NCI-H187 treated with DMSO at 0.1 percent for 48 hours (cell line): Measurements from ENCODE around the gene DPEP3.

Experiments
- DNase-seq: peaks from one replicate; lab custom pipeline; 2025; lab: John Stamatoyannopoulos, UW

The DPEP3 gene

DNA sequence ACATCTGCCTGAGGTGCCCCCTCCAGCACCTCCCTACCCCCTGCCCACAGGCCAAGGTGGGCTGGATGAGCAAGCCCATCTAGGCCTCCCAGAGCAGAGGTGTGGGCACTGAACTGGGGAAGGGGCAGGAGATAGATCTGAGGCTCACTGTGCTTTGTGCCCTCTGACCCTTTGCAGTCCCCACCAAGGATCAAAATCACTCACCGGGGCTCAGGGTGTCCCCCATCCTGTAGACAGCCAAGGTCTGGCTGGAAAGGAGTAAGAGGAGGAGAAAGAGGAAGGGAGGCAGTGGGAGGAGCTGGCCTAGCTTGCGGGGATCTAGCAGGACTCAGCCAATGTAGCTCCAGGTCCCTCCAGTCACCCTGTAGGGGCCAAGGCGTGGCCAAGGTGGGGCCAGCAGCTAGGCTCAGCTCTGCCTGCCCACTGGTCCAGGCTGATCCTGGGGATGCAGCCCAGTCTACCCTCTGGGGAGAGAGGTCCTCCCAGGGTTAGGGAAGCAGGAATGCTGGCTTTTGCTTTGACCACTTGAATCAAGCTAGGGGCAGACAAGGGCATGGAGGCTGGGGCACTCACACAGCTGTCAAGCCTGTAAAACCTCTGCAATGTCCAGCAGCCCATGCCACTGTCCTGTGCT lies 13.6 kb downstream of the DPEP3 start:
- no peak for DNase-seq

DNA sequence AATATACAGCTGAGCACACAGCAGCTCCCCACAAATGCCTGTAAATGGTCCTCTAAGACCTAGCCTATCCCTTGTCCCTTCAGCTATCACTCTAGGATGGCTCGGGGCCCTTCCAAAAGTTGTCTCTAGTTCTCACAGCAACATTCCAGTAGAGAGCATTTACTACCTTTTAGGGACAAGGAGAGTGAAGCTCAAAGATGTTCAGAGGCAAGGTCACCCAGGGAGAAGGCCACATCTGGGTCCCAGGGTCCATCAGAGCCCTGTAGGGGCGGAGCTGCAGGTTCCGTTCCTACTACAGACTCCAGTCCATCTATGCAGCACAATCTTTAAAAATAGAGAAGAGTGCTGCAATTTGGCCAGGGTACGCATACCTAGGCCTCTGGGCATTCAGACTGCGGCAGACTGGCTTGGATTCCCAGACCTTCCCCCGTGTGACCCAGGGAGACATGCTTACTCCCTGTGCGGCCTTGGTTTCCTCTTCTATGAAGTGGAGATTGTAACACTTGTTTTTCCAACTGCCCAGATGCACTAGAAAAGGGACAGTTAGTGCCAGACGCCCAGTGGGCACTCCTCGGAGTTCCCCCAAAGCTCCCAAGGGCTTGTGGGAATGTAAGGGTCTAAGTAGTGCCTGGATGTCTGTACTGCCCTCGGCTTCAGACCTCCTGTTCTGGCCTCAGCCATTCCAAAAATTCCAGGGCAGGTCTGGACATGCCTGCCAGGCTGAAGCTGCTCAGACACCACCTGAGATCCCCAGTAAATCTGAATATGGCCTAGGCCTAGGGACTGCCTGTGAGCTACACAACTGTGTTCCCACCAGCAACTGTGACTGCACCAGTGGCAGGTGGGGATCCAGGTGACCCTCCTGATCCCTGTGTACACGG lies 14.4 kb downstream of the DPEP3 start:
- no peak for DNase-seq

DNA sequence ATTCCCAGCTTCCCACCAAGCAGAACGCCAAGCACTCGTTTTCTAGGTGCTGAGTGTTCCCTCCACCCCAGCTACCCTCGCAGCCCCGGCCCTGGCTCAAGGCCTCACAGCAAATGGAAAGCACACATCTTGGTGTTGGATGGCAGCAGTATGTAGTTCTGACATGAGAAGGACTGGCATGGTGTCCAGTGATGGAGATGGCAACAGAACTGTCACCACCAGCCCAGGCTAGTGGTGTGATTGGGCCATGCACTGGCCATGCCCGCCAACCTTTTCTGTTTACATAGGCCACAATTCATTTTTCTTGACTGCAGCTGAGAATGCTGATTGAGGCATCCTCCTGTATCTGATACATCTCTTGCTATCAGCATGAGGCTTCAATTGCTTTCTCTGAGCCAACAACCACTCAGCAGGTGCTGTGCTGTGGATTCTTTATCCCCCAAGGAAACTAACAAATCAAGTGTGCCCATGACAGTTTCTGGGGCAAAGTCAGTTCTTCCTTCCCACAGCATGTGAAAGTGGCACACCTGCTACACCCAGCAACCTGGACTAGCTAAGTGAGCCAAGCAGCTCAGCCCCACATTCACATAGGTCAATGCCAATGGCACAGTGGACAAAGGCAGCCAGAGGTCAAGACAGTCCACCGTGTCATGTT lies 15.7 kb downstream of the DPEP3 start:
- DNase-seq: no peak

DNA sequence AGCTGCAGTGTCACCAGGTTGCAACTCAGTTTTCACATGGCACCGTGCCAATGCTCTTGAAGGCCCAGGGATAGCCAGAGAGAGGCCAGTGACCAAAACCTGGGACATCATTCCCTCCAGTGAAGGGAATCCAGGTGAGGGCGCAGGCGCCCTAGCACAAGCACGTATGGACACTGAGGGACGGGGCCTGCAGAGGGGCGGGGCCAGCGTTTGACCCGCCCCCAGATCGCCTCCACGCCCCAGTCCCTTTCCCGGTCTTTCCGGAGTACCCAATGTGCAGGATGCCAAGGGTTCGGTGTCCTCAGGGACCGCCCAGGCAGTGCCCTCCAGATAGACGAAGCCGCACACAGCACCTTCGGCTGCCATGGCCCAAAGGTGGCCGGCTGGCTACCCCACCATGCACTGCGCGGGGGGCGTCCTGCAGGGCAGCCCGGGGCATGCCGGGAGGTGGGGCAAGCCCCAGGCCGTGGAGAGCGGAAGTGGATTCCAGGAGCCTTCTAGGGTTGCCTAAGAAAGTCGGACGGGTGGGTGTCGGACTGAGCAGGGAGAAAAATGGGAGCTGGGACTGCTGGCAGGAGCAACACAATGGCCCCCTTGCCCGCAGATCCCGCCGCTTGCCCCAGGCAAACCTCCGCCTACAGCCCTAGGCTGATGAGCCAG lies 16.5 kb downstream of the DPEP3 start:
- DNase-seq: no peak

DNA sequence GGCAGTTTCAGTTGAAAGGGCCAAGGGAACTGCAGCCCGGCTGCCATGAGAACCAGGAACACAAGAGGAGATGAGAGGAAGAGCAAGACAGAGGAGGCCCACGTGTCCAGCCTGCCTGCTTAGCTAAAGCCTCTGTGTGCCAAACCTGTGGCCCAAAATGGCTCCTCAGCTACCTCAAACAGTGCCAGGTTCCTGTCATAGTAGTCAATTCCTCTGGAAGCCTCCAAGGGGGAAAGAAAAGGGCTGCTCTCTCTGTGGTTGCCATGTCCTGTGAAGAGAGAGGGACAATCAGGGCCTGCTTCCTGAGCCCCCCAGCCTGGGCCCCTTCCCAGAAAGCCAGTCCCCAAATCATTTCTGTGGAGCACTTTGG lies 17.0 kb downstream of the DPEP3 start:
- no peak for DNase-seq

DNA sequence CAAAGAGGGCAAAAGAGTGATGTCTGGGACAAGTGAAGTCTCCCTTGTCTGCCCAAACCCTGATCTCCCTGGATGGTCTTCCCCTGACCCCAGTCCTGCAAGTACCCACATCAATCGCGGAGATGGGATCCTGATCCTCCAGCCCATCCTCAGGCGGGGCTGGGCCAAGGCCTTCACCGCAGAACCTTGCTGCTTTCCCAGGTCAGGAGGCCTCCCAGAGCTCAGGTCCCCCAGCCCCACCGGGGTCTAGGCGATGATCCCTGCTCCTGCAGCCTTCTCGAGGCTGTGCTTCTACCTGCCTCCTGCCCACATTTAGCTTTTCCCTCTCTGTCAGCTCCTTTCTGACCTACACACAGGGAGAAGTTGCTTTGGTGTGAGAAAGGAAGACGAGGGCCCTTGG lies 18.2 kb downstream of the DPEP3 start:
- DNase-seq: no peak

DNA sequence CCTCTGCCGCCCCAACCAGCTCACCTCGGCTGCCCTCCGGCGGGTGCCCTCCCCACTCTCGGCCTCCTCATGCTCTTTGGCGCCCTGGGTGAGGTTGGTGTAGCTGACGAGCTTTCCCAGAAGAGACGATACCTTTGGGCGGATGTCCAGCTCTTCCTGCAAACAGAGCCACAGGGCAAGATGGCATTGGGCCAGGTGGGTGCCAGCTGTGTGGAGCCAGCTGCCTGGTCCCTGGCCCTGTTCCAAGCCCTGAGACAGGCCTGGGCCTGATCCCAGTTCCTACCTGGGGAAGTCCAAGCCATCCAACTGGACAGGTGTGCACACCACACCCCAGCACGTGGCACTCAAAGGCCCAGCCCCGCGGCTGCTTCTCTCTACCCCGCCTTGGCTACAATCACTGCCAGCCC lies 18.7 kb downstream of the DPEP3 start:
- DNase-seq: peak; percentile 50

DNA sequence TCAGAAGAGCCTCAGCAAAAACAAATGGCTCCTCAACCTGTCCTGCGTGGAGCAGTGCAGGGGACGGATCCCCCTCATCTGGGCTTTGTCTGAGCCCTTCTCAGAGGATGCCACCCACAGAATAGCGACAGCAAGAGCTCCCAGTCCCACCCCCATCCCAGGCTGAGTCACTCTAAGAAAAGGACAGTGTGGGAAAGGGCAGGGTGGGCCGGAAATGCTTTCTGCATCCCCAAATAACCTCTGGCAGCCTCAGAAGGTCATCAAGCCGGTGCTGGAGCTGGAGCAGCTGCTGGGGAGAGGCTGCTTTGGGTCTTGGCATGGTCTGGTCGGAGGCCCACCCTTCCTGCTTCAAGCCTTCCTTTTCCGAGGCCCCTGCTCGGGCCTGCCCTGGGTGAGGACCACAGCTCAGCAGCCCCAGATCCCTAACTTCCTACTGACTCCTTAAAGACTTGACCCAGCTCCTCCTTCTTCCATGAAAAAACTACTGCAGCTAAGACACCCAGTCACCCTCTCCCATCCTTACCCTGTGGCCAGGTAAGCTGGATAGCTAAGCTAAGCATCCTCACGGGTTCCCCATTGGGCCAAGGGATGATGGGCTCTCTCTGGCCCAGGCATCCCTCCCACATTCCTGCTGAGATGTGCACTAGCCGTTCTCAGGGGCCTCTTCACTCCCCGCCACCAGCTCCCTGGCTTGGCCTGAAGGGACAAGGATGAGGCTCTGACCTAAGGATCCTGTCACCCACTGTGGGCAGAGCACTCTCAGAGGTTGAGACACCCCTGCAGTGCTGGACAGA lies 20.6 kb downstream of the DPEP3 start:
- DNase-seq: no peak

DNA sequence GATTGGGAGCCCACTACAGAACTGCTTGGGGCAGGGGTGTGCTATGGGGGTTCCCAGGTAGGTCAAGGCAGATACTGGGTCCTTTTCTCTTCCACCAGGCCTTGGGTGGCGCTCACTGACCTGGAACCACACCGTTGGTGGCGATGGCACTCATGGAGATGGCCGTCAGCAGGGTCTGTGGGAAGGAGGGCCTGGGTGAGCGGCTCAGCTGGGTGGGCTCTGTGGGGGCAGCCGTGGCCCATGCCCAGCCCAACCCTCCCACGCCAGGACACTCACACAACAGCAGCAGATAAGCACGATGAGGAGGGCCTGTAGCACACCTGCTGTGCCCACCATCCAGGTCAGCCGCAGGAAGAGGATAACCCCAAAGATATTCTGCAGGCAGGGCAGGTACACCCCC lies 22.7 kb downstream of the DPEP3 start:
- no peak for DNase-seq

DNA sequence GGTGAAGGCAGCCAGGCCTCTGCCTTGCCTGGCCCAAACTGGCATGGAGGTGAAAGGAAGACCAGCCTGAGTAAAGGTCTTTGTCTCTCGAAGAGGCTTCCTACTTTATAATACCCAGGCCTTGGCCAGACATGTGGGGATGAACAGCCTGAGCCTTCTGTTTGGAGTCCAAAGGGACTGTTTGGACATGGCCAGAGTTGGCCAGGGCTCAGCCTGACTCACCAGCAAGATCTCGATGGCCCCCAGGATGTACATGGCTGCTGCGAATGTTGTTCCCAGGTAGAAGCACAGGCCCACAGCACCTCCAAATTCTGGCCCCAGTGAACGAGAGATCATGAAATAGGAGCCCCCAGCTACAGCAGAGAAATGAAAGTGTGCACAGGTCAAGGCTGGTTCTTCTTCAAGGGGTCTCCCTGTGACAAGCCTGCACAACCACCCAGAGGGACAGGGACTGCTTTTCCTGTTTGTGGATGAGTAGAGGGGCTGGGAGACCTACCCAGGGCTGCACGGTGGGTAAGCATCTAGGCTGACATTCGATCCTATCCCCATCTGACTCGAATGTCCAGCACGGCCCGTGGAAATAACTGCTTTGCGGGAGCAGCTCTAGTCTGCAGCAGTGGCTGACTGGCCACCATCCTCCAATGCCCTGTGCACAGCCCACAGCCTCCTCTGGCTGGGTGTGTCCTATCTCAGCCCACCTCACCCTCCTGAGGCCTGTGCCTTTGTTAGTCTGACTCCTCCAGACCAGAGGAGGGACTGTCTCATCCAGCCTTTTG lies 25.7 kb downstream of the DPEP3 start:
- no peak for DNase-seq

DNA sequence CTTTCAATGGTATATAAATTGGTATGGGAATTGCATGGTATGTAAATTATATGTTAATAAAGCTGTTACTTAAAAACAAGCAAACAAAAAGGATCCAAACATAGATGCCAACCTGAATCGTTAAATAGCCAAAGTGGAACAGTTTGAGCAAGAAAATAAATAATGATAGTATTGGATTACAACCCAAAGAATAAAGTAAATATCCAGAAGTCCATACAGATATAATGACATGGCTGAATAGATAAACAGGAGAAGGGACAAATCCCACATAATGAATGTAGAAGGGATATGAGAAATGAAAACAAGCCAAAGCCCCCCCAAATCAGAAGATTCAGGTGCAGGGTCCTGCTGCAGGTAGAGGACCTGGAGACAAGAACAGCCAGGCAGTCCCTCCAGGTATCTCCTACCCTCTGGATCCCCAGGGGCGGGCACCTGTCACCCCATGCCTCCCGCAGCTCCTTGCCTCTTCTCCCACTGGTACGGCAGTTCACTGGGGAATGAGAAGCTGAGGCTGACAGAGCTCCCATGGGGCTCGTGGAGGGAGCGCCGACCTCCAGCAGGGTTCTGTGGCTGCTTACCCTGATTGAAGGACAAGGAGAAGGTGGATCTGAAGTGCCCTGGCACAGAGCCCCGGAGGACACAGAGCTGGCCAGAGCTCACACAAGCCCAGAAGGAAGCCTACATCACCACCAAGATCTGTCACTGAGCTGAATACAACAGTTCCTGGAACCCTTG lies 26.5 kb downstream of the DPEP3 start:
- no peak for DNase-seq

DNA sequence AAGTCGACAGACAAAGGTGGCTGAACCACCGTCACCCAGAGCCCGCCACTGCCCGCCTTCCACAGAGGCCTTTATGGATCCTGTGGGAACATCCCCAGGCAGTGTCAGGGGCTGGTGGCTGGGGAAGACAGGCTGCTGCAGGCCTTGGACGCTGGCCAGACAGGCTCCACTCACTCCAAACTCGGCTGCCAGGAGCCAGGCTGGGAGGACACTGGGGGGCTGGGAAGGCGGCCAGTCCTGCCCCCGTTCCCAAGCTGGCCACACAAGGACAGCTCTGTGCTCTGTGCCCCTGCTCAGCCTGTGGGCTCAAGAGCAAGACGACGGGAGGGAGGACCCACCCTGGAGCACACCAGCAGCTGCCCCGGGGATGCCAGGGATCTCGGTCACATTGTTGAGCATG lies 28.8 kb downstream of the DPEP3 start:
- no peak for DNase-seq

DNA sequence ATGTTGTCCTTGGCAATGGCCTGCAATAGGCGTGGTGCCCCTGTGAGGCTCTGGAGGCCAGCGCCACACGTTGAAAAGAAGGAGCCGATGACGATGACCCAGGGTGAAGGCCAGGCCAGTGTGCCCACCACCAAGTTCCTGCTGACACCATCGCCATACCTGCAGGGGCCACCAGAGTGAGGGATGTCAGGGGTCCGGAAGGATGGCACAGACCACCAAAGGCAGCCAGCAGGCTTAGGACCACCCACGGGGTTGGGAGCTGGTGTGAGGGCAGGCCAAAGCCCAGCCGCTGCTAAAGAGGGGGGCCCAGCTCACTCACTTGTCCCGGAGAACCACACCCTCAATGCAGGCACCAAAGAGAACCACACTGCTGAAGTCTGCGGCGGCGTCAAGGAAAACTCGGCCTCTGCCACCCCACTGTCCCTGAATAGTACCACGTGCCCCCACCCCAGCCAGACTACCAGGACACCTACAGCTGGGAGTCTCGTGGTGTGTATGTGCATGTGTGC lies 29.9 kb downstream of the DPEP3 start:
- no peak for DNase-seq

DNA sequence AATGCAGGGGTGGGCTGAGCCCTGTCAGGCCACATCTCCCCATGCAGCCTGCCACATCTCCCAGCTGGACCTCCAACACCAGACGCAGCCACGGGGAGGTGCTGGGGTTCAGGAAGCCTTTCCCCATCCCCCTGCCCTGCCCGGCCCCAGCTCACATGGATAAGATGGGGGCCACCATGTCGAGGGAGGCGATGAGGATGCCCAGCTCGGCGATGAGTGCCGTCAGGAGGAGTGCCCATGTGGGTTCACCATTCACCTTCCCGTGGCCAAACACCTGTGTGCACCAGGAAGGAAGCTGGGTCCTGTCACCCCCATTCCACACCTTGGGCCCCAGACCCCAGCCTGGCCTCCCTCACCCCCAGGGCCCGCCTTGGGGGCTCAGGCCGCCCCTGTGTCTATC lies 30.7 kb downstream of the DPEP3 start:
- DNase-seq: no peak

DNA sequence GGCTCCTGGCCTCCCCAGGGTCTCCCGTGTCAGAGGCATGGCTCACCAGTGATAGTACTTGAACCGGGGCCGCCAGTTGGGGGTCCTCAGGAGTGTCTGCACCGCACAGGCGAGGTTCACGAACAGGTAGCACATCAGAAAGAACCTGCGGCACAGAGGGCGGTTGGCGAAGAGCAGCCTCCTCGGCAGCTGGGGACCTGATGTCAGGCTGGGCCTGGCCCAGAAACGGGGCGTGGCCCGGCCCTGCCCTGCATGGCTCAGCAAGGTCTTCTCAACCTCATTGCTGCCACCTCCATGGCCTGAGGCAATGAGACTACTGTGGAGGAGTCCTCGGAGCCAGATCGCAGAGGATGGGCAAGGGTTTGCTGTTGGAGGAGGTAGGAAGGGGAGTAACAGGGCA lies 32.3 kb downstream of the DPEP3 start:
- DNase-seq: no peak

DNA sequence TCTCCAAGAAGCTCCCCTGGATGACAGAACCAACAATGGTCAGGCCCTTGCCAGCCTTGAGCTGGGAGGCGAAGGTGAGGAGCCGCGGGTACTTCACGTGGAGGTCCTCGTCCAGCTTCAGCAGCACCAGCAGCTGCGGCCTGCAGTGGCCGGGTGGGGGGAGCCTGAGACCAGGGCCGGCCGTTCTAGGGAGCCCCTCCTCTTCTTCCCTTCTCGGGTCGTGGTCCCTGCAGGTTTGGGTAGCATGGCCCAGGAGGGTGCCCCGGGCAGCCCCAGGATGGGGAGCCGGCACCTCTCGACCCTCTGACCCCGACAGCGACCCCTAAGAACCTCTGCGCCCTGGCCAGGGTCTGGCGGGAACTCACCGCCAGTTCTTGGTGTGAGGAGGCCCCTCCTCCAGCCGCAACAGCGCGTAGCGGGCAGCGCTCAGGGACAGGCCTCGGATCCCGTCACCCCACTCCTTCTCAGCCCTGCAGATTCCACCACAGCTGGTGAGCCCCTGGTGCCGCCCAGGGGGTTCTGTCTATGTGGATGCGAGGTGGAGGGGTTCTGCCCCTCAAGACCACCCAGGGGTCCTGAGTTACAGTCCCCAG lies 33.2 kb downstream of the DPEP3 start:
- no peak for DNase-seq

DNA sequence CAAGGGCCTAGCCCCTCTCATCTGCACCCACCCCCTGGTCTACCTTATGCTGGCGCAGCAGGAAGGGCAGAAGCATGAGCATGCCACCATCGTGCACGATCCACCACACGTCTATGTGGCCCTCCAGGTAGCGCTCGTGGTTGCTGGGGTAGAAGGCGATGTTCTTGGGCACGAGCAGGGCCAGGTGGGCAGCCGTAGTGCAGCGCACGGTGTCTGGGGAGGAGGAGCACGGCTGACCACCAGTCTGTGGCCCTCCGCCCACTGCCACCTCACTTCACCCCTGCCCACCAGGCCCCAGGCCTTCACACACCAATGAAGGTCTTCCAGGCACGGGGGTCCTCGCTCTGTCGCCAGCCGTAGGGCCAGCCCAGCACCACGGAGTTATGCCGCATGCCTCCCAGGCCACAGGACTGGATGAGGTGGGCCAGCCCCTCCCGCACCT lies 34.1 kb downstream of the DPEP3 start:
- no peak for DNase-seq

DNA sequence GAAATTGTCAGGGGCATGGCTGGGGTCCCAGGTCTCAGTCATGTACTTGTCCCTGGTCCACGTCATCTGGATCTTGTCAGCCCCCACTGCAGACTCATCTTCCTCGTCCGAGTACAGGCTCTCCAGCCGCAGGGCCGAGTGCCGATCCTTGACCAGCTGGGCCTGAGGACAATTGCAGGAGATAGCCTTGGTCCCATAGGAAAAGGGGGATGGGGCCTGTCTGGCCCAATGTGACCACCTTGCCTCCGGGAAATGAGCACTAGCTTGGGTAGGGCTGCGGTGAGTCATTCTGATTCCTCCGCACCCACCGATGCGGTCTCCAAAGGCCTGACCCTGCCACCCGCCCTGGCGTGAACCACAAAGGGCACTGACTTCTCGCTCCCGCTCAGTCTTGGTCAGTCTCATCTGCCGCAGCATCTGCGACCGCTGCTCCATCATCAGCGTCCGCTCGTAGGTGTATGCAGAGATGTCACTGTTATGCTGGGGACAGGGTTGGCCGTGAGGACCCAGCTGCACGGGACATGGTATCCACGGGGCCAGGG lies 34.8 kb downstream of the DPEP3 start:
- DNase-seq: no peak

DNA sequence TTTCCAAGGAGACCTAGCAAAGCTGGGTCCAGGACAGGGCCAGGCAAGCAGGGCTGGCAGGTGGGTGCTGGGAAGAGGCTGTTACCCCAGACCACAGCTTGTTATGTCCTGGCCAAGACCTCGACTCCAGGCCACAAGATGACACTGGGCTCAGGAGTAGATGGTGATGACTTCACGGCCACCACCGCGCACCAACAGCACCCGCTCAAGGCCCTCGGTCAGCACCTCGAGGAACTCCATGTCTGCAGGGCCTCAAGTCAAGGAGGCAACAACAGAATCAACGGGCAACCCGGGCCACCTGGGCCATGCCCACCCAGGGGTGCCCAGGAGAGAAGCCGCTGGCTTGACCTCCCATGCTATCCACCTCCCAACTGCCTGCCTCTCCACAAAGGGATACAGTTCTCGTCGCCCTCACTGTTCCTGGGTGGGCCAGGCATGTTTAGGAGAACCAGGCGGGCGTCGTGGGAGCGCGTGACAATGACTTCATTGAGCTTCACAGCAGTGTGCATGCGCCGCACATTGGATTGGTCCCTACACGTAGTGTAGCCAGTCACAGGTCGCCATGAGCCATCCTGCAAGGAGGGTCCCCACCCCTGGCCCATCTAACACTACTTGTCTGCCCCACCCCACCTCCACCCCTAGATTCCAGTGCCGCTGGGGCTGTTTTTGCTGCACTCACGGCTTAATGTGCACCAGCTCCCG lies 35.5 kb downstream of the DPEP3 start:
- no peak for DNase-seq
